ENCODE measurements around the gene BNC2. TPM values are rescaled to one million over a fixed set of nuclear protein-coding genes. Genes with fewer than 3 reads are reported as not detected.

Gene BNC2
- total RNA-seq, 1 experiment from 2014 or later, result 5.7 TPM

GRCh38 chr9:16670791-16671190 is 199.7 kb downstream of the BNC2 start:
- H3K9me3 ChIP-seq (ENCODE audit: control insufficient read depth, insufficient read depth, low read depth, low read length), result no peaks in the 10 kb centered on the region
- no peaks in the 10 kb centered on the region for H3K36me3 ChIP-seq (ENCODE audit: control insufficient read depth, insufficient read depth, low read length)
- TF ChIP-seq SIN3A (IDR thresholded peaks at IDR 0.05; ENCODE audit: borderline replicate concordance, insufficient read depth, low read depth, low read length) (no peak), REST (IDR thresholded peaks at IDR 0.05; ENCODE audit: insufficient read depth in 1 of 2, low read depth in 2 of 2, low read length in 1 of 2) (no peak), CTCF (IDR thresholded peaks at IDR 0.05) (no peak), TCF7L2 (IDR thresholded peaks at IDR 0.05; ENCODE audit: low read depth, low read length) (no peak)
- no peaks in the 10 kb centered on the region for H3K4me1 ChIP-seq (ENCODE audit: control insufficient read depth, insufficient read depth, low read length)
- intact Hi-C loops (cut with micrococcal nuclease; ENCODE audit: unreplicated experiment), result no loop called here
- BruUV-seq (replicated peaks), result no TSS peak
- ChIA-PET CTCF (no interaction called here), POLR2A (interaction anchor here (0.5 kb wide), 1 partner anchor 14 kb away, joined by 5 read pairs; no protein-coding TSS in a partner anchor)
- DNase-seq (ENCODE audit: low read depth, low spot score) (no peak), ATAC-seq (no peak)
- in situ Hi-C loops (cut with HindIII; ENCODE audit: low pct_unique_long_range_greater_than_20kb, low sequenced_read_pairs), result no loop called here
- H3K27me3 ChIP-seq (ENCODE audit: control insufficient read depth, insufficient read depth, low read length), result no peaks in the 10 kb centered on the region
- no peak overlapping the region for H3K27ac ChIP-seq (ENCODE audit: low read length)
- no peak overlapping the region for H3K4me3 ChIP-seq (ENCODE audit: low read depth in 2 of 2, low read length in 2 of 2)

- intact Hi-C loops (cut with micrococcal nuclease; ENCODE audit: unreplicated experiment), result no loop called here
- no peaks in the 10 kb centered on the region for H3K27me3 ChIP-seq (ENCODE audit: control insufficient read depth, insufficient read depth, low read length)
- no peak overlapping the region for H3K27ac ChIP-seq (ENCODE audit: low read length)
- no peak for ATAC-seq
- no peak for TF ChIP-seq CTCF (IDR thresholded peaks at IDR 0.05)
- no peak for TF ChIP-seq SIN3A (IDR thresholded peaks at IDR 0.05; ENCODE audit: borderline replicate concordance, insufficient read depth, low read depth, low read length)
- no peaks in the 10 kb centered on the region for H3K4me1 ChIP-seq (ENCODE audit: control insufficient read depth, insufficient read depth, low read length)
- CTCF ChIA-PET, result no interaction called here
- POLR2A ChIA-PET, result no interaction called here
- BruUV-seq (replicated peaks), result no TSS peak
- H3K4me3 ChIP-seq (ENCODE audit: low read depth in 2 of 2, low read length in 2 of 2), result no peak overlapping the region
- no peaks in the 10 kb centered on the region for H3K9me3 ChIP-seq (ENCODE audit: control insufficient read depth, insufficient read depth, low read depth, low read length)
- DNase-seq (ENCODE audit: low read depth, low spot score), result no peak
- H3K36me3 ChIP-seq (ENCODE audit: control insufficient read depth, insufficient read depth, low read length), result no peaks in the 10 kb centered on the region
- in situ Hi-C loops (cut with HindIII; ENCODE audit: low pct_unique_long_range_greater_than_20kb, low sequenced_read_pairs), result no loop called here
Measured at GRCh38 chr9:16668734-16669295, 201.7 kb downstream of the BNC2 start.

GRCh38 chr9:16664211-16664610 is 206.3 kb downstream of the BNC2 start:
- no peak for TF ChIP-seq REST (IDR thresholded peaks at IDR 0.05; ENCODE audit: insufficient read depth in 1 of 2, low read depth in 2 of 2, low read length in 1 of 2)
- TF ChIP-seq CTCF (IDR thresholded peaks at IDR 0.05), result no peak
- TF ChIP-seq TCF7L2 (IDR thresholded peaks at IDR 0.05; ENCODE audit: low read depth, low read length), result no peak
- TF ChIP-seq POLR2AphosphoS5 (IDR thresholded peaks at IDR 0.05; ENCODE audit: low read depth, low read length), result no peak
- no peak for TF ChIP-seq SIN3A (IDR thresholded peaks at IDR 0.05; ENCODE audit: borderline replicate concordance, insufficient read depth, low read depth, low read length)
- no TSS peak for BruUV-seq (replicated peaks)
- Histone ChIP-seq H3K4me1 (ENCODE audit: control insufficient read depth, insufficient read depth, low read length) (no peaks in the 10 kb centered on the region), H3K27me3 (ENCODE audit: control insufficient read depth, insufficient read depth, low read length) (no peaks in the 10 kb centered on the region), H3K4me3 (ENCODE audit: low read depth in 2 of 2, low read length in 2 of 2) (no peak overlapping the region), H3K27ac (ENCODE audit: low read length) (no peak overlapping the region), H3K9me3 (ENCODE audit: control insufficient read depth, insufficient read depth, low read depth, low read length) (no peaks in the 10 kb centered on the region), H3K36me3 (ENCODE audit: control insufficient read depth, insufficient read depth, low read length) (no peaks in the 10 kb centered on the region)
- POLR2A ChIA-PET, result no interaction called here
- in situ Hi-C loops (cut with HindIII; ENCODE audit: low pct_unique_long_range_greater_than_20kb, low sequenced_read_pairs), result no loop called here
- no peak for ATAC-seq
- intact Hi-C loops (cut with micrococcal nuclease; ENCODE audit: unreplicated experiment), result no loop called here
- CTCF ChIA-PET, result no interaction called here
- no peak for DNase-seq (ENCODE audit: low read depth, low spot score)

Data from Panc1 (cell line).